GM12892 (cell line): ENCODE measurements around the gene RCC2.
"Not testable (repeated sequence)": the region's sequence is repeated elsewhere in the genome, so short reads cannot be mapped to it uniquely, and the experiment has no call there.

ENCODE experiments used
- POLR2A ChIP-seq: IDR thresholded peaks from 2 replicates; pipeline ENCODE4 v1.6.1; 2011; ENCODE audit warnings: low read depth, low read length, control low read depth
- POLR2AphosphoS5 ChIP-seq: IDR thresholded peaks from 2 replicates; pipeline ENCODE4 v1.6.1; 2011; ENCODE audit warnings: low read depth, low read length, control low read depth

DNA sequence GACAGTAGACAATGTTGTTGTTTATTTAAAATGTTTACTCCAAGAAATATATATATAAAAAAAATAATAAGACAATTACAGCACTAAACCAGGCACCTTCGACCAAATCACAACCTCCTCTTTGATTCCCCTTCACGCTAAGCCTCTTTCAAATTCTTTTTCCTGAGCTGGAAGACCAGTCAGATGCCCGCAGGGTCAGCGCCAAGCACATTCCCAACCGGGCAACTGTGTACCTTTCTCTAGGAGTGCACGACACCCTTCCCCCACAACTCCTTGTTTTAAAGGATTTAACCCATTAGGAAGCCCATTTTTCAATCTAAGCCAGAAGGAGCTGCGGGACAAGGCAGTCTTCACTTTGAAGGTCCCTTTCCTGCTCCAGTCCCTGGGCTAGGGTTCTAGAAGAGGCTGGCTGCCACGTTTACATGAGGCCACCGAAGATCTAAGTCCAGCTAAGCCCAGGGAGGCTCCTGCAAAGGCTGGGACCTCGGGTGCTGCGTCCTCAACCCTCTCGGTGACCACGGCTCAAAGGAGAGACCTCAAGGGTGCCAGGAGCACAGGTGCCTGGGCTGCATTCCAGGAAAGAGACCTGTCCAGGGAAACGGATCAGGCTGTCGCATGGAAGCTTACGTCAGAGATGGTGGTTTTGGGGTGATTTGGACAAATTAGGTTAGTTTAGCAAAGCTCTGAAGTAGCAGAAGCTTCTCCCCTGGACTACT, 32.6 kb downstream of the RCC2 start:
- not testable (repeated sequence) for TF ChIP-seq POLR2A, POLR2AphosphoS5
